H9 (cell line): ENCODE results near the gene TRAF6. TPM values are rescaled to one million over a fixed set of nuclear protein-coding genes. Genes with fewer than 3 reads are reported as not detected.

Experiments used
- DNase-seq: peaks from one replicate; pipeline ENCODE4 v3.0.0-alpha.2; 2017
- H2AFZ ChIP-seq: one replicate; pipeline ENCODE4 v1.6.1; 2013; ENCODE audit warnings: mild to moderate bottlenecking, low read length, control low read depth, moderate library complexity
- H2AK5ac ChIP-seq: 2 replicates; pipeline ENCODE4 v1.6.1; 2013; ENCODE audit warnings: low read length, control low read depth, mixed read lengths; ENCODE audit not compliant: insufficient read length
- H2BK120ac ChIP-seq: one replicate; pipeline ENCODE4 v1.6.1; 2013; ENCODE audit warnings: low read depth, mild to moderate bottlenecking, low read length, control low read depth, inconsistent platforms; ENCODE audit not compliant: poor library complexity, severe bottlenecking
- H2BK12ac ChIP-seq: 2 replicates; pipeline ENCODE4 v1.6.1; 2013; ENCODE audit warnings: low read length, control low read depth, mixed read lengths, low read depth; ENCODE audit not compliant: insufficient read length
- H2BK15ac ChIP-seq: 2 replicates; pipeline ENCODE4 v1.6.1; 2013; ENCODE audit warnings: low read depth, low read length, control low read depth
- H2BK20ac ChIP-seq: one replicate; pipeline ENCODE4 v1.6.1; 2013; ENCODE audit warnings: low read depth, mild to moderate bottlenecking, low read length, control low read depth, inconsistent platforms; ENCODE audit not compliant: poor library complexity, severe bottlenecking
- H2BK5ac ChIP-seq: 2 replicates; pipeline ENCODE4 v1.6.1; 2013; ENCODE audit warnings: low read length, control low read depth, mixed read lengths; ENCODE audit not compliant: insufficient read length
- H3K14ac ChIP-seq: 2 replicates; pipeline ENCODE4 v1.6.1; 2013; ENCODE audit warnings: low read length, control low read depth; ENCODE audit not compliant: insufficient read depth
- H3K18ac ChIP-seq: 2 replicates; pipeline ENCODE4 v1.6.1; 2013; ENCODE audit warnings: low read depth, mild to moderate bottlenecking, mixed read lengths, low read length, control low read depth; ENCODE audit not compliant: insufficient read length
- H3K23ac ChIP-seq: 2 replicates; pipeline ENCODE4 v1.6.1; 2013; ENCODE audit warnings: low read length, control low read depth, mixed read lengths, low read depth; ENCODE audit not compliant: insufficient read length
- H3K23me2 ChIP-seq: 2 replicates; pipeline ENCODE4 v1.6.1; 2013; ENCODE audit warnings: low read depth, mild to moderate bottlenecking, mixed read lengths, low read length, control low read depth; ENCODE audit not compliant: insufficient read length, poor library complexity, severe bottlenecking
- H3K27ac ChIP-seq: 2 replicates; pipeline ENCODE4 v1.5.1; 2013; ENCODE audit warnings: low read length, control low read depth, mixed read lengths, low read depth; ENCODE audit not compliant: insufficient read length
- H3K27me3 ChIP-seq: 2 replicates; pipeline ENCODE4 v1.6.1; 2013; ENCODE audit warnings: low read length, control low read depth, inconsistent platforms; ENCODE audit not compliant: insufficient read depth
- H3K4ac ChIP-seq: 2 replicates; pipeline ENCODE4 v1.6.1; 2013; ENCODE audit warnings: low read depth, mild to moderate bottlenecking, control low read depth, inconsistent platforms, low read length, moderate library complexity
- H3K4me1 ChIP-seq: 2 replicates; pipeline ENCODE4 v1.6.1; 2013; ENCODE audit warnings: low read length, control low read depth, inconsistent platforms; ENCODE audit not compliant: insufficient read depth
- H3K4me2 ChIP-seq: 2 replicates; pipeline ENCODE4 v1.6.1; 2013; ENCODE audit warnings: low read length, control low read depth, mixed read lengths; ENCODE audit not compliant: insufficient read length, insufficient read depth
- H3K56ac ChIP-seq: 2 replicates; pipeline ENCODE4 v1.6.1; 2013; ENCODE audit warnings: low read depth, mild to moderate bottlenecking, mixed read lengths, low read length, control low read depth; ENCODE audit not compliant: insufficient read length
- H3K79me1 ChIP-seq: 2 replicates; pipeline ENCODE4 v1.6.1; 2013; ENCODE audit warnings: low read depth, mild to moderate bottlenecking, moderate library complexity, low read length, control low read depth, inconsistent platforms; ENCODE audit not compliant: insufficient read depth, poor library complexity, severe bottlenecking
- H3K79me2 ChIP-seq: 2 replicates; pipeline ENCODE4 v1.6.1; 2013; ENCODE audit warnings: low read length, control low read depth, inconsistent platforms; ENCODE audit not compliant: insufficient read depth
- H3K9ac ChIP-seq: 2 replicates; pipeline ENCODE4 v1.6.1; 2013; ENCODE audit warnings: low read length, control low read depth, mixed read lengths; ENCODE audit not compliant: insufficient read length; ENCODE audit errors: extremely low read depth
- H3K9me3 ChIP-seq: one replicate; pipeline ENCODE4 v1.6.1; 2013; ENCODE audit warnings: low read depth, low read length, inconsistent platforms; ENCODE audit not compliant: control insufficient read depth
- H3T11ph ChIP-seq: one replicate; pipeline ENCODE4 v1.6.1; 2013; ENCODE audit warnings: mild to moderate bottlenecking, low read length, control low read depth, inconsistent platforms
- H4K20me1 ChIP-seq: one replicate; pipeline ENCODE4 v1.6.1; 2013; ENCODE audit not compliant: control insufficient read depth, insufficient read length, insufficient read depth
- H4K5ac ChIP-seq: 2 replicates; pipeline ENCODE4 v1.6.1; 2013; ENCODE audit warnings: low read depth, mild to moderate bottlenecking, mixed read lengths, low read length, control low read depth; ENCODE audit not compliant: insufficient read length
- H4K8ac ChIP-seq: replicated peaks from 2 replicates; pipeline ENCODE4 v1.6.1; 2013; ENCODE audit warnings: low read length, control low read depth, mixed read lengths, low read depth; ENCODE audit not compliant: insufficient read length
- H4K91ac ChIP-seq: 2 replicates; pipeline ENCODE4 v1.6.1; 2013; ENCODE audit warnings: low read depth, mild to moderate bottlenecking, moderate library complexity, mixed read lengths, low read length, control low read depth; ENCODE audit not compliant: insufficient read length
- H3K27ac Mint-ChIP-seq, 3 experiments: 2 replicates in 2 of 3; 3 replicates in 1 of 3; pipeline ENCODE4 v1.8.0; 2020 to 2021; ENCODE audit warnings: mixed read lengths in 3 of 3, mild to moderate bottlenecking in 1 of 3, moderate library complexity in 1 of 3
- H3K27me3 Mint-ChIP-seq: 2 replicates; pipeline ENCODE4 v1.8.0; 2021; ENCODE audit warnings: low read depth, mild to moderate bottlenecking, moderate library complexity, mixed read lengths
- H3K36me3 Mint-ChIP-seq, 3 experiments: 2 replicates in 2 of 3; 3 replicates in 1 of 3; pipeline ENCODE4 v1.8.0; 2020 to 2021; ENCODE audit warnings: low read depth in 3 of 3, mixed read lengths in 3 of 3; ENCODE audit not compliant: insufficient read depth in 1 of 3
- H3K4me1 Mint-ChIP-seq, 2 experiments: 2 replicates each; pipeline ENCODE4 v1.8.0; 2020; ENCODE audit warnings: mixed read lengths in 2 of 2
- H3K4me3 Mint-ChIP-seq, 2 experiments: 2 replicates in 1 of 2; 3 replicates in 1 of 2; pipeline ENCODE4 v1.8.0; 2020 to 2021; ENCODE audit warnings: mild to moderate bottlenecking in 2 of 2, mixed read lengths in 2 of 2, moderate library complexity in 1 of 2
- H3K9me3 Mint-ChIP-seq, 2 experiments: 2 replicates in 1 of 2; 3 replicates in 1 of 2; pipeline ENCODE4 v1.8.0; 2020; ENCODE audit warnings: mild to moderate bottlenecking in 2 of 2, mixed read lengths in 2 of 2, moderate library complexity in 1 of 2
- WGBS: extraction: QIAGEN DNeasy Blood & Tissue Kit; methylation state at CpG from one replicate; pipeline ENCODE4 v1.1.7; 2013; ENCODE audit warnings: missing lambda C conversion rate, low lambda C conversion rate, mixed read lengths; ENCODE audit not compliant: insufficient read length; ENCODE audit errors: extremely low coverage; 5-methylcytosine and 5-hydroxymethylcytosine counted together
- total RNA-seq: library from RNA; stranded (reverse); gene quantifications from 2 replicates; pipeline ENCODE4 v1.2.1, GENCODE V29; 2021
- TF ChIP-seq, protein P1 (sequence below): fragments of 200-600 bp; sonication (generic); conservative IDR thresholded peaks from 3 replicates; pipeline ENCODE4 v1.8.0; 2021; ENCODE audit warnings: antibody characterized with exemption, mild to moderate bottlenecking

The TRAF6 gene
- total RNA-seq, 1 experiment from 2014 or later = 9.9 TPM

DNA sequence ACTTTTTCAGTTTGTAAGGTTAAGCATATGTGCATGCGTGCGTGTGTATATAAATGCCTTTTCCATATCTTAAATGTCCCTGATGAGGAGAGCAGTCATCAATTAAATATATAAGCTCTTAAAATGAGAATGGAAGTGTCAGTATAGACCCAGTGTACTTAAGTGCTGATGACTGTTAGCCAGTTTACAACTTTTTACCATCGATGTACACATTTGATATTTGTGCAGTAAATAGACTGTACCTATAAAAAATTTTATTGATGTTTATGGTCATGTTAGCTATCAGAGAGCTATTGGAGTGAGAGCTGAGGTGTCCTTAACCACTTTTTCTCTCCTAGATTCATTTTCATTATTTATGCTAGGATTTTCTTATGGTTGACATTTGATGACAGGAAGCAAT, 45.4 kb downstream of the TRAF6 start:
- no peaks in the 10 kb centered on the region for H3K79me2 ChIP-seq
- no peak overlapping the region for H3K14ac ChIP-seq
- no peaks in the 10 kb centered on the region for H3K27me3 ChIP-seq
- no peak overlapping the region for H3K4ac ChIP-seq
- Mint-ChIP-seq H3K27ac (no peak overlapping the region), H3K27me3 (no peaks in the 10 kb centered on the region; the same call in 1 of the 2 replicates), H3K4me1 (peaks cover 16 to 22% of the 10 kb centered on the region in 2 experiments), H3K36me3 (no peaks in the 10 kb centered on the region), H3K4me3 (no peak overlapping the region), H3K9me3 (no peaks in the 10 kb centered on the region)
- no peaks in the 10 kb centered on the region for H3K23me2 ChIP-seq
- no peak overlapping the region for H2BK5ac ChIP-seq
- H3K18ac ChIP-seq = no peak overlapping the region
- no peak overlapping the region for H4K5ac ChIP-seq
- H4K8ac ChIP-seq = no peak overlapping the region
- no peak for DNase-seq
- no peaks in the 10 kb centered on the region for H4K20me1 ChIP-seq
- no peak overlapping the region for H3T11ph ChIP-seq
- no peak overlapping the region for H2BK12ac ChIP-seq
- H2BK15ac ChIP-seq = no peak overlapping the region
- WGBS = no CpG with 5 or more reads among the region's 3 CpGs
- TF ChIP-seq, protein P1, sequence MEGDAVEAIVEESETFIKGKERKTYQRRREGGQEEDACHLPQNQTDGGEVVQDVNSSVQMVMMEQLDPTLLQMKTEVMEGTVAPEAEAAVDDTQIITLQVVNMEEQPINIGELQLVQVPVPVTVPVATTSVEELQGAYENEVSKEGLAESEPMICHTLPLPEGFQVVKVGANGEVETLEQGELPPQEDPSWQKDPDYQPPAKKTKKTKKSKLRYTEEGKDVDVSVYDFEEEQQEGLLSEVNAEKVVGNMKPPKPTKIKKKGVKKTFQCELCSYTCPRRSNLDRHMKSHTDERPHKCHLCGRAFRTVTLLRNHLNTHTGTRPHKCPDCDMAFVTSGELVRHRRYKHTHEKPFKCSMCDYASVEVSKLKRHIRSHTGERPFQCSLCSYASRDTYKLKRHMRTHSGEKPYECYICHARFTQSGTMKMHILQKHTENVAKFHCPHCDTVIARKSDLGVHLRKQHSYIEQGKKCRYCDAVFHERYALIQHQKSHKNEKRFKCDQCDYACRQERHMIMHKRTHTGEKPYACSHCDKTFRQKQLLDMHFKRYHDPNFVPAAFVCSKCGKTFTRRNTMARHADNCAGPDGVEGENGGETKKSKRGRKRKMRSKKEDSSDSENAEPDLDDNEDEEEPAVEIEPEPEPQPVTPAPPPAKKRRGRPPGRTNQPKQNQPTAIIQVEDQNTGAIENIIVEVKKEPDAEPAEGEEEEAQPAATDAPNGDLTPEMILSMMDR = no peak
- no peak overlapping the region for H3K9ac ChIP-seq
- H2BK20ac ChIP-seq = no peak overlapping the region
- no peaks in the 10 kb centered on the region for H3K9me3 ChIP-seq
- no peak overlapping the region for H3K56ac ChIP-seq
- no peaks in the 10 kb centered on the region for H3K79me1 ChIP-seq
- no peak overlapping the region for H2AFZ ChIP-seq
- no peaks in the 10 kb centered on the region for H3K4me1 ChIP-seq
- no peak overlapping the region for H2BK120ac ChIP-seq
- H3K27ac ChIP-seq = no peak overlapping the region
- no peak overlapping the region for H3K23ac ChIP-seq
- H4K91ac ChIP-seq = no peak overlapping the region
- no peak overlapping the region for H2AK5ac ChIP-seq
- H3K4me2 ChIP-seq = no peak overlapping the region
